Central memory CD8-positive, alpha-beta T cell (primary cell): Measurements from ENCODE around the gene NKX2-1.
A peak's percentile ranks its signal among the peaks of the same experiment; 100 is the strongest.

Source experiments
- ATAC-seq: fragments of 150-1000 bp; cut with Tn5 transposase; replicated peaks from 2 replicates; pipeline ENCODE4 v1.10.0; 2022; ENCODE audit warnings: mild to moderate bottlenecking, moderate FRiP score, moderate number of reproducible peaks; ENCODE audit not compliant: poor library complexity, severe bottlenecking; ENCODE audit errors: extremely low read depth
- DNase-seq, 2 donors: peaks; one replicate each; pipeline ENCODE4 v3.0.0; 2021; ENCODE audit warnings: low spot score in 2 of 2
- H3K27ac Mint-ChIP-seq: one replicate; pipeline ENCODE4 v1.8.0; 2022; ENCODE audit warnings: low read depth, mild to moderate bottlenecking, moderate library complexity, mixed read lengths
- H3K27me3 Mint-ChIP-seq: one replicate; pipeline ENCODE4 v1.8.0; 2022; ENCODE audit warnings: mixed read lengths
- H3K36me3 Mint-ChIP-seq: one replicate; pipeline ENCODE4 v1.8.0; 2022; ENCODE audit warnings: mild to moderate bottlenecking, moderate library complexity, mixed read lengths; ENCODE audit not compliant: insufficient read depth
- H3K4me1 Mint-ChIP-seq: one replicate; pipeline ENCODE4 v1.8.0; 2022; ENCODE audit warnings: mixed read lengths
- H3K4me3 Mint-ChIP-seq: one replicate; pipeline ENCODE4 v1.8.0; 2022; ENCODE audit warnings: mild to moderate bottlenecking, moderate library complexity, mixed read lengths
- H3K9me3 Mint-ChIP-seq: one replicate; pipeline ENCODE4 v1.8.0; 2022; ENCODE audit warnings: mixed read lengths

The NKX2-1 gene

DNA sequence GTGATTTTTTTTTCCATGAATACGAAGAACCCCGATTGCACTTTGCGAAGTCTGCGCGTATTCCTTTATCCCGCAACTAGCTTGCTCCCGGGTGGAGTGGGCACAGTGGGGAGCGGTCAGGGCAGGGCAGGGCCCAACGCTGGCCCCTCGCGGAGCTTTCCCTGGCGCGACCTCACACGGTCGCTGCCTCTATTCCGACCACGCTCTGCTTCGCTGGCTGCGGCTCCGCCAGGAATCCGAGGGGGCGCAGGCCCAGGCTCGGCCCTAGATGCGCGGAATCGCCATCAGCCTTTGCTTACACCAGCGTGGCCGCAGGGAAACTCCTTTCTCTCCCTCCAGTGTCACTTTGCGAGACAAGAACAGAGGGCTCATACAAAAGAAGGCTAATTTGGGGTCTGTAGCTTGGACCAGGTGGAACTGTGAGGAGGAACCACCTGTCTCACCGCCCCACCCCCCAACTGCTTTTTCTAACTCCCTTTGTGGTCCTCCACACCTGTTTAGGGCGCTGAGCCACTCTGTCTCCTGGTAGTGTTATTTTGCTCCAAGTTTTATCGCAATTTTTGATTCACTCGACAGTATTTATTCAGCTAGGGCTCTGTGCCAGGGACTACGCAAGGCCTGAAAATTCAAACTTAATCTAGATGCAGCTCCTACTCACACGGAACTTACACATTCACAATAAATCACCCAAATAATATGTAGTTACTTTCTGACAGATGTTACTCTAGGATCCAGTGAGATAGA lies 3.1 kb upstream of the NKX2-1 start:
- DNase-seq, result no peak
- H3K4me1 Mint-ChIP-seq, result peaks cover 5% of the 10 kb centered on the region
- no peak overlapping the region for H3K27ac Mint-ChIP-seq
- ATAC-seq, result no peak
- peaks cover 83% of the 10 kb centered on the region for H3K27me3 Mint-ChIP-seq
- no peaks in the 10 kb centered on the region for H3K9me3 Mint-ChIP-seq
- no peaks in the 10 kb centered on the region for H3K36me3 Mint-ChIP-seq
- no peak overlapping the region for H3K4me3 Mint-ChIP-seq

DNA sequence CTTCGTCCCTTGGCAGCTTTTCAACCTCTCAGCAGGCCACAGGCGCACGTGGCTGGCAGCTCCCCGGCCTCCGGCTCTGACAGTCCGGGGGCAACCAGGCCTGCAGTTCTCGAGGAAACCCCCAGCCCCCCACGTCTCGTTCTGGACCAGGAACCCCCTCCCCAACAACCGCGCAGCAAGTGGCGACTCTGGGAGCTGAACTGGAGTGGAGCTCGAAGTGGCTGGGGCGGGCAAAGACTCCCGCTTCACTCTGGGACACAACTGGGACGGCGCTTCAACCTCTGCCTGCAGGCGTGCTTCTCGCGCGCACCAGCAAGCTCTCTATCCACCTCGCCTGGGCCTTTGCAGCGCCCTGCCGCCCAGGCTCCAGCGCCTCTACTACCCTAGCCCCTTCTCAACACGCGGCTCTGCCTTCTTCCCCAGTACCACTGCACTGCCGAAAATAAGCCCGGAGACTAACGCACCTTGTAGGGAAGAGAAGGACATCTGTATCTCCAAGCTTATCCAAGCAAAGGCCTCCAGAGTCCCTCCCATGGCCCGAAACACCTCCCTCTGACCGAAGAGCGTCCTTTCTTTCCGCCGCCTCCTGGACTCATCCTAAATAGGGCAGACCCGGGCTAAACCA lies 2.4 kb upstream of the NKX2-1 start:
- peaks cover 5% of the 10 kb centered on the region for H3K4me1 Mint-ChIP-seq
- DNase-seq (no peak), ATAC-seq (no peak)
- no peak overlapping the region for H3K4me3 Mint-ChIP-seq
- H3K36me3 Mint-ChIP-seq, result no peaks in the 10 kb centered on the region
- H3K9me3 Mint-ChIP-seq, result no peaks in the 10 kb centered on the region
- peaks cover 76% of the 10 kb centered on the region for H3K27me3 Mint-ChIP-seq
- no peak overlapping the region for H3K27ac Mint-ChIP-seq

DNA sequence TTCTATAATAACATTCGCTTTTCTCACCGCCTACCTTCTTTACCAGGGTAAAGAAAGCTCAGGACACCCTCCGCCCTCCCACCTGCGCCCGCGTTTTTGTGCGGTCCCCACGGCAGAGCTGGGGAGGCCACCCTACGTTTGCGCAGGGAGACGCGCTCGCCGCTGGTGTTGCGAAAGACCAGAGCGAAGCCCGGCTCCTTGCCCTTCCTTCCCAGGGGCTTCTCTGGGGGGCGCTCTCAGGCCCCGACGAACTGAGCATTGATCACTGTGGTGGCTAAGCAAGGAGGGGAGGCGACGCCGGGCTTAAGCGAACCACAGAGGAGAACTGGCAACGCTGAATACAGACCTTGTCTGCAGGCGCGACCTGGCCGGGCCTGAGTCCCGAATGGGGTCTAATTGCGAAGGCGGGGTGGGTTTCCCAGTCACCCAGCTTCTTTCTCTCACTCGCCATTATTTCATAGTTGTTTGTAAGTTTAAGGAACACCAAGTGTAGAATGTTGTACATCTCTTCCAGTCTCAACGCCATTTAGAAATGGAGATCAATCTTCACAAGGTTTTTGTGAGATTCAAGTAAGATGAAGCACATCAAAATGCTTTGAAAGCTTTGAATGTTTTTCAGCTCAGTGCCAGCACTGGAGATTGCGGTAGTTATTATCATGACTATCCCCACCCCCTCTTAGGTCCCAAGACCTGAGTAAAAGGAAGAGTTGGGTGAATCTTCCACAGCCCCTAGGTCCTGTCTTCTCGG lies 1.7 kb upstream of the NKX2-1 start:
- Mint-ChIP-seq H3K4me3 (no peak overlapping the region), H3K36me3 (no peaks in the 10 kb centered on the region), H3K27ac (no peak overlapping the region), H3K9me3 (no peaks in the 10 kb centered on the region), H3K27me3 (peaks cover 73% of the 10 kb centered on the region), H3K4me1 (peaks cover 5% of the 10 kb centered on the region)
- ATAC-seq (no peak), DNase-seq (no peak)

DNA sequence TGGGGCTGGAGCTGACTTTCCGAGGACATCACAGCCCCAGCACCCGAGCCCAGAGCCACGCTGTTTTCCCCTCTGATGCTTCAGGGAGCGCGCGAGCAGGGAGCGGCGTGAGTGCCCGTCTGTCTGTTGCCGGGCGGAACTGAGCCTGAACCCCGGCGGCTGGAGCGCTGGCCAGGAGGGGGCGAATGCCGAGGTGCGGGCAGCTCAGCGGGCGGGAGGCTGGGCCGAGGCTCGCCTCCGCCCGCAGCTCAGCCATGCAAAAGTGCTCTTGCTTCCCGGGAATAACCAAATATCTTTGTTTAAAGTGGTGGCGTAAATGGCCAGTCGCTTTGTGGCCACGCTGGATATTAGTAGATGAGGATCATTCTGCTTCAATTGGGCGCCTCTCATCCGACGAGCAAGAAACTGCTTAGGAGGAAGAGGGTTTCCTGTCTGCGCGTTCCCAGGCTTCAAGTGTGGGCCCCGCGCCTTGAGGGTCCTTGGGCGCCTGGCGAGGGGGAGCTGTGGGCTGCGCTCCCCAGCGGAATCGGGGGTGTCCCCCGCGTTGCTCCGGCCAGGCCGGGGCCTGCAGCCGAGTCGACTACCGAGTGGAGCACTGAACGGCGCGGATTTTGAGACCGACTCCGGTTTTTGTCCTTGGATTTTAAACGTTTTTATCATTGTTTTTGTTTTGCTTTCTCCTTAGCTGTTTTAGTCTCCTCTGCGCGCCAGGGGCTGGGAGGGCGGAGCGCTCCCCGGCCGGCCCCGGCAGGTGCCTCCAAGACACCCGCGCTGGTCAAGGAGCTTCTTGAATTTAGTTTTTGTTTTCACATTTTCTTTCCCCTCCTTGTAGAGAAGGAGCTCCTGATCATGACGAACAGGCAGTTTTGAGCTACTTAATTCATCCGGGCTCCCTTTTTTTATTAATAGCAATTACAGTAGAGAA lies 831 bp upstream of the NKX2-1 start:
- Mint-ChIP-seq H3K27me3 (peaks cover 73% of the 10 kb centered on the region), H3K4me1 (peaks cover 5% of the 10 kb centered on the region), H3K9me3 (no peaks in the 10 kb centered on the region), H3K4me3 (peak overlapping the region; percentile 6), H3K36me3 (no peaks in the 10 kb centered on the region), H3K27ac (no peak overlapping the region)
- DNase-seq (no peak), ATAC-seq (no peak)

DNA sequence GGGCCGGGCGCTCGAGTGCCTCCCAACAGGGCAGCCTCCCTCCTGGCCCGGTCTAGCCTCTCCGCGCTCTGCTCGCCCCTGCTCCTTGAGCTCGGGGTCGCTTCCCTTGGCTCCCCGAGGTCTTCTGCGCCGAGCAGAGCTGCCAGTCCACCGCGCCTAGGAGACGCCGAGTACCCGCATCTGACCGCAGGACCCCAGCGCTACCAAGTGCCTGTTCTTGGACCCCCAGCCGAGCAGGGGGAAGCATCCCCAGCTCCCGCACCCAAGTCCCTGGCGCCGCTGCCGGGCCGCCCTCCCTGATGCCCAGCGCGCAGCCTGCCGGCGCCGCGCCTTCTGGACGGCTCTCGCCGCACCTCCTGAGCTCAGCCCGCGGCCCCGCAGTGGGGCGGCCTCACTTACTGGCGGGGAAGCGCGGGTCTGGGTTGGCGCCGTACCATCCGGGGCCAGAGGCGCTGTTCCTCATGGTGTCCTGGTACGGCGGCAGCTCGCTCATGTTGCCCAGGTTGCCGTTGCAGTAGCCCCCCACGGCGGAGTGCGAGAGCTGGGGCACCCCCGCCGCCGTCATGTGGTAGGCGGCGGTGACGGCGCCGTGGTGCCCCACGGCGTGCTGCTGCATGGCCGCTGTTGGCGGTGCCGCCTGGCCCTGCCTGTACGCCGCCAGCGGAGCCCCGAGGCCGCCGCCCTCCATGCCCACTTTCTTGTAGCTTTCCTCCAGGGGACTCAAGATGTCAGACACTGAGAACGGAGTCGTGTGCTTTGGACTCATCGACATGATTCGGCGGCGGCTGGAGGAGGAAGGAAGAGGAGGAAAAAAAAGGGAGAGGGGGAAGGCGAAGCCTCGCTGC lies 1.2 kb downstream of the NKX2-1 start:
- Mint-ChIP-seq H3K4me3 (peak overlapping the region; percentile 61), H3K27ac (no peak overlapping the region)

DNA sequence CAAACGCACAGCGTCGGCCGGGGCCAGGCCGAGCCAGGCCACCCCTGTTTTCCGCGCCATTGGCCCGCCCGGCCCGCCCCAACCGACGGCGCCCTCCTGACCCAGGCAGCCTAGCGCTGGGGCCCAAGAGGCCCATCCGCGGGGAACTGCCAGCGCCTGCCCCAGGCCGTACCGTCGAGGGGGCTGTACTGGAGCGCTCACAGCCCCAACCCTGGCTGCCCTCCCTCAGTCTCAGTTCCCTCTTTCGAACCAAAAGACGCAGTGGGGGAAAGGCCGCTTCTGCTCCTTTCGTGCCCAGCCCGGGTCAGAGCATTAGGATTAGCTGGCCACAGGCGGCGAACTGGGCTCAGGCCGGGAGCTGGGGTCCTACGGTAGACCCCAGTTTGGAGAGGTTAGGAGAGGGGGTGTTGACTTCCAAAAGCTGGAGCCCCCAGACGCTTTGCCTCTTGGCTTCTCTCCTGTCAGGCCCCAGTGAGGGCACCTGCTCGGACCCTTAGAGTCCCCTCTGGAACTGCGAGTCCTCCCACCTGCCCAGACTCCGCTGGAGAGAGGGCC lies 1.9 kb downstream of the NKX2-1 start:
- Mint-ChIP-seq H3K27ac (no peak overlapping the region), H3K4me3 (no peak overlapping the region)
- no peak for ATAC-seq

More for the DNA sequence above, 1.2 kb downstream of the NKX2-1 start:
- H3K27me3 Mint-ChIP-seq, result peaks cover 73% of the 10 kb centered on the region
- ATAC-seq (no peak), DNase-seq (no peak)
- no peaks in the 10 kb centered on the region for H3K36me3 Mint-ChIP-seq
- H3K9me3 Mint-ChIP-seq, result no peaks in the 10 kb centered on the region
- H3K4me1 Mint-ChIP-seq, result peaks cover 5% of the 10 kb centered on the region

DNA sequence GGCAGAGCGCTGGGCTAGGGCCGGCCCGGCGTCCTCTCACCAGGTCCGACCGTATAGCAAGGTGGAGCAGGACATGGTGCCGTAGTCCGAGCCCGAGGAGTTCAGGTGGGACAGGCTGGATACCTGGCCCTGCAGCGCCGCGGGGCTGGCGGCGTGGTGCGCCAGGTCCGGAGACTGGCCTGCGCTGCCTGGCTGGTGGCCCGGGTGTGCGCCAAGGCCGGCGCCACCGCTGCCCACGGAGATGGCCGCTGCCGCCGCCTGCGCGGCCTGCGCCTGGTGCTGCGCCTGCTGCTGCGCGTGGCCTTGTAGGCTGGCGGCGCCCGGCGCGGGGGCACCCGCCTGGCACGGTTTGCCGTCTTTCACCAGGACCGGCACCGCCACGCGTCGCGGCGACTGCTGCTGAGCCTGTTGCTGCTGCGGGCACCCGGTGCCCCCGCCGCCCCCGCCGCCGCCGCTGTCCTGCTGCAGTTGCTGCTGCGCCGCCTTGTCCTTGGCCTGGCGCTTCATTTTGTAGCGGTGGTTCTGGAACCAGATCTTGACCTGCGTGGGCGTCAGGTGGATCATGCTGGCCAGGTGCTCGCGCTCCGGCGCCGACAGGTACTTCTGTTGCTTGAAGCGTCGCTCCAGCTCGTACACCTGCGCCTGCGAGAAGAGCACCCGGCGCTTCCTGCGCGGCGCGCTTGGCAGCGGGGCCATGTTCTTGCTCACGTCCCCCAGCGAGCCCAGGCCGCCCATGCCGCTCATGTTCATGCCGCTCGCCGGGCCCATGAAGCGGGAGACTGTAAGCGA lies 2.6 kb downstream of the NKX2-1 start:
- Mint-ChIP-seq H3K4me3 (no peak overlapping the region), H3K9me3 (no peaks in the 10 kb centered on the region), H3K36me3 (no peaks in the 10 kb centered on the region), H3K27me3 (peaks cover 73% of the 10 kb centered on the region), H3K27ac (no peak overlapping the region), H3K4me1 (peaks cover 5% of the 10 kb centered on the region)
- no peak for ATAC-seq
- no peak for DNase-seq

More for the DNA sequence above, 1.9 kb downstream of the NKX2-1 start:
- H3K36me3 Mint-ChIP-seq, result no peaks in the 10 kb centered on the region
- peaks cover 5% of the 10 kb centered on the region for H3K4me1 Mint-ChIP-seq
- DNase-seq, result no peak
- H3K27me3 Mint-ChIP-seq, result peaks cover 73% of the 10 kb centered on the region
- H3K9me3 Mint-ChIP-seq, result no peaks in the 10 kb centered on the region

DNA sequence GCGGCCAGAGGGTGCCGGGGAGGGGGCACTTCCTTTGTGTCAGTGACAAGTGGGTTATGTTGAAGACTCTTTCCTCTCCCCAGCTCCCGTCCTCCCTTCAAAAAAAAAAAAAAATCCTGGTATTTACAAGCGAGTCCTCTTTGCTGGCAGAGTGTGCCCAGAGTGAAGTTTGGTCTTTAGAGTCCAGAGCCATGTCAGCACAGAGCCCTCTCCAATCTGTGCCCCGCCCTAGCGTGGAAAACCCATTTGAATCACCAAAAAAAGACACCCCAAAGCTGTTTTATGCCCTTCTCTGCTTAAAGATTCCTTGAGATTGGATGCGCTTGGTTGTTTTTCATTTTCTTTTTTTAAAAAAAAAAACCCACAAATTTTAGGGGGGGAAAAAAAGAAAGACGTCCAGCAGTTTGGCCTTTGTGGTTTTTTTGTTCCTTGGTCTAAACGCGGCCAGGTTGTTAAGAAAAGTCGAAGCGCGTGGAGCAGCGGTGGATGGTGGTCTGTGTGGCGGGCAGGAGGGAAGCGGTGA lies 3.3 kb downstream of the NKX2-1 start:
- H3K36me3 Mint-ChIP-seq, result no peaks in the 10 kb centered on the region
- no peak overlapping the region for H3K4me3 Mint-ChIP-seq
- peaks cover 73% of the 10 kb centered on the region for H3K27me3 Mint-ChIP-seq
- no peaks in the 10 kb centered on the region for H3K9me3 Mint-ChIP-seq
- no peak for ATAC-seq
- H3K27ac Mint-ChIP-seq, result no peak overlapping the region
- H3K4me1 Mint-ChIP-seq, result peaks cover 5% of the 10 kb centered on the region
- no peak for DNase-seq

DNA sequence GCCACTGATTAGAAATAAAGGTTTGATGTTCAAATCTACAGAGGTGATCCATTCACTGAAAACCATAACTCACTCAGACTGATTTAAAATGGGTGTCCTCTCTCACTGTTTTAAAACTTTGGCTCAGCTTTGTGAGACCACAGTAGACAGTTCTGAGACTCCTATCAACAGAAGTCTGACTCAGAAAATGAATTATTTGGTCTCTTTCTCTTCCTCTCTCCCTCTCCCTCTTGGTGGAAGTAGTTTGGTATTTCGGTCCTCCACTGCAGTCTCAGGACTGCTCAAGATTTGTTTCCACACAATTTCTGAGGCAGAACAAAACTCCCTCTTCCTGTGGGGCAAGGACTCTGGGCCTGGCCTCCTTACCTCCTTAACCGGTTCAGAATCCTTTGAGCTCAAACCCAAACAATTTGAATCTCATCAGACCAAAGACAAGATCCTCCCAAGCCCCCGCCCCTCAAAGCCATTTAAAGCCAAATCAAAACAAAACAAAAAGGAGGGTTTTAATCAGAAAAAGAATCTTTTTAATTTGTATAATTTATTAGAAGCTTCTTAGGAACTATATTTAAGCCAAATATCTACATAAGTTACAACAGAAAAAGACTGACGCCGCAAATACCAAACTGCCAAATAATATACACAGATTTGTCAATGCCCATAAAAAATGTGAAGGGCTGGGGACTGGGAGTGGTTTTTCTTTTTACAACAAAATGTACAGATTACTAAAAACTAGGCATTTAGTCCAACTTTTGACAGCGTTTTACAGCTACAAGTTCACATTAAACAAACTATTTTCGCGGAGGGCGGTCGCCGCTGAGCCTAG lies 3.9 kb downstream of the NKX2-1 start:
- ATAC-seq, result no peak
- Mint-ChIP-seq H3K4me3 (no peak overlapping the region), H3K9me3 (no peaks in the 10 kb centered on the region), H3K27ac (no peak overlapping the region), H3K36me3 (no peaks in the 10 kb centered on the region), H3K4me1 (peaks cover 5% of the 10 kb centered on the region), H3K27me3 (peaks cover 70% of the 10 kb centered on the region)
- no peak for DNase-seq

DNA sequence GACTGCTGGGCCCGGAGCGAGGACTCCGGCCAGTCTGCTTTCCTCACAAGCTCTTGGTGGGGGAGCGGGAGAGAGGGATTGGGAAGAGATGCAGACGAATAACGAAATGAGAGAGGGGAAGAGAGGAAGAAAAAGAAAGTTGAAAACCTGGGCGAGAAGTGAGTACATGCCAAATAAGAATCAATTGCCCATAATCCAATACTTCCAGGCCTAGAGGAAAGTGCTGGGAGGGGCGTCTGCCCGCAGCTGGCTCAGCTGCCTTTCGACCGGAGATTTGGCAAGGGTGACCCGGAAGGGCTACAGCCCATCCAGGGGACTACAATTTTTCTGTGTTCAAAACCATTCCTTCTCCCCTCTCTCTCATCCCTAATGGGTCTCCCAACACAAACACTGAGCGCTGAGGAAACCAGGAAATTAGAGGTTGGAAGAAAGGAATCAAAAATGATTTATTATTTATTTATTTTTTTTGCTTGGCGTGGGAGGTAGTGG lies 4.9 kb downstream of the NKX2-1 start:
- no peak overlapping the region for H3K27ac Mint-ChIP-seq
- no peak overlapping the region for H3K4me3 Mint-ChIP-seq
- no peaks in the 10 kb centered on the region for H3K9me3 Mint-ChIP-seq
- H3K36me3 Mint-ChIP-seq, result no peaks in the 10 kb centered on the region
- ATAC-seq (no peak), DNase-seq (no peak)
- H3K27me3 Mint-ChIP-seq, result peaks cover 79% of the 10 kb centered on the region
- H3K4me1 Mint-ChIP-seq, result peaks cover 5% of the 10 kb centered on the region
